ENCODE data around the gene PSMG3.

DNA sequence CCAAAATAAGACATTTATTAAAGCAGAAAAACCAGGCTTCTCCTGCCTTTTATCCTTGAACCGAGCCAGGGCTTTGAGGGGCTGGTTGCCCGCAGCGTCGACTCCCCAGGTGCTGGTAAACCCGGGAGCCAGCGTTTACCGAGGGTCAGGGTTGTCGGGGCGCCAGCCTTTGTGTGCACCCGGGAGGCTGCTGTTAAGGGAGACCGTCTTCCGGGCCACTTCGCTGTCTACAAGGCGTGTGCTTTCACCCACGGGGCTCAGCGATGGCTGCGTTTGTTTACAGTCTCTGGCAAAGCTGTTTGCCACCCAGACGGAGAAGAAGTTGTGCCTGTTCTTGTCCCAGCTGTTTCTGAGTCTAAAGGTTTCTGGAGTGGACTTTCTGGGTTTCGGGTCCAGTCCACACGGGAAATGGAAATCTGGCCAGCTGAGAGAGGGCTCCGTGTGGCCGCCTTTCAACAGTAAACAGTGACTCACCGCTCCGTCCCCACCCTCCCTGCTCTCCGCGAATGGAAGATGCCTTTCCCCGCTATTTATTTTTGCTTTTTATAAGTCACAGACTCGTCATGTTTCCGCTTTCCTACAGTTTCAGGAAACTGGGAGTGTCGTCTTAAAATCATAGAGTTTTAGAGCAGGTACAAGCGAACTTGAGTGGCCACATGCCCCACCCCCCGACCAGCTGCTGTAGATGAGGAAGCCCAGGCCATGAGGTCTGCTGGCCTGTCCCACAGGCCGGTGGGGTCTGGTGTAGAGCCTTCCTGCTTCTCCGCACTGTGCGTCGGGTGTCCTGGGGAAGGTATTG is 37.2 kb downstream of the PSMG3 start:
- TF ChIP-seq ZNF555 (tag by site-specific recombination; conservative IDR thresholded peaks at IDR 0.05), result no peak
- TF ChIP-seq, protein P1, sequence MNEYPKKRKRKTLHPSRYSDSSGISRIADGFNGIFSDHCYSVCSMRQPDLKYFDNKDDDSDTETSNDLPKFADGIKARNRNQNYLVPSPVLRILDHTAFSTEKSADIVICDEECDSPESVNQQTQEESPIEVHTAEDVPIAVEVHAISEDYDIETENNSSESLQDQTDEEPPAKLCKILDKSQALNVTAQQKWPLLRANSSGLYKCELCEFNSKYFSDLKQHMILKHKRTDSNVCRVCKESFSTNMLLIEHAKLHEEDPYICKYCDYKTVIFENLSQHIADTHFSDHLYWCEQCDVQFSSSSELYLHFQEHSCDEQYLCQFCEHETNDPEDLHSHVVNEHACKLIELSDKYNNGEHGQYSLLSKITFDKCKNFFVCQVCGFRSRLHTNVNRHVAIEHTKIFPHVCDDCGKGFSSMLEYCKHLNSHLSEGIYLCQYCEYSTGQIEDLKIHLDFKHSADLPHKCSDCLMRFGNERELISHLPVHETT (tag by site-specific recombination; IDR thresholded peaks at IDR 0.05), result no peak
- no peak for TF ChIP-seq YY1 (tag by site-specific recombination; IDR thresholded peaks at IDR 0.05)
- TF ChIP-seq ZNF138 (tag by site-specific recombination; IDR thresholded peaks at IDR 0.05; ENCODE audit: borderline replicate concordance), result no peak
- TF ChIP-seq ZSCAN30 (tag by site-specific recombination; IDR thresholded peaks at IDR 0.05), result no peak
- TF ChIP-seq, protein P2, sequence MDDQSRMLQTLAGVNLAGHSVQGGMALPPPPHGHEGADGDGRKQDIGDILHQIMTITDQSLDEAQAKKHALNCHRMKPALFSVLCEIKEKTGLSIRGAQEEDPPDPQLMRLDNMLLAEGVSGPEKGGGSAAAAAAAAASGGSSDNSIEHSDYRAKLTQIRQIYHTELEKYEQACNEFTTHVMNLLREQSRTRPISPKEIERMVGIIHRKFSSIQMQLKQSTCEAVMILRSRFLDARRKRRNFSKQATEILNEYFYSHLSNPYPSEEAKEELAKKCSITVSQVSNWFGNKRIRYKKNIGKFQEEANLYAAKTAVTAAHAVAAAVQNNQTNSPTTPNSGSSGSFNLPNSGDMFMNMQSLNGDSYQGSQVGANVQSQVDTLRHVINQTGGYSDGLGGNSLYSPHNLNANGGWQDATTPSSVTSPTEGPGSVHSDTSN (CRISPR knock-in tag; IDR thresholded peaks at IDR 0.05), result no peak
- TF ChIP-seq, protein P3, sequence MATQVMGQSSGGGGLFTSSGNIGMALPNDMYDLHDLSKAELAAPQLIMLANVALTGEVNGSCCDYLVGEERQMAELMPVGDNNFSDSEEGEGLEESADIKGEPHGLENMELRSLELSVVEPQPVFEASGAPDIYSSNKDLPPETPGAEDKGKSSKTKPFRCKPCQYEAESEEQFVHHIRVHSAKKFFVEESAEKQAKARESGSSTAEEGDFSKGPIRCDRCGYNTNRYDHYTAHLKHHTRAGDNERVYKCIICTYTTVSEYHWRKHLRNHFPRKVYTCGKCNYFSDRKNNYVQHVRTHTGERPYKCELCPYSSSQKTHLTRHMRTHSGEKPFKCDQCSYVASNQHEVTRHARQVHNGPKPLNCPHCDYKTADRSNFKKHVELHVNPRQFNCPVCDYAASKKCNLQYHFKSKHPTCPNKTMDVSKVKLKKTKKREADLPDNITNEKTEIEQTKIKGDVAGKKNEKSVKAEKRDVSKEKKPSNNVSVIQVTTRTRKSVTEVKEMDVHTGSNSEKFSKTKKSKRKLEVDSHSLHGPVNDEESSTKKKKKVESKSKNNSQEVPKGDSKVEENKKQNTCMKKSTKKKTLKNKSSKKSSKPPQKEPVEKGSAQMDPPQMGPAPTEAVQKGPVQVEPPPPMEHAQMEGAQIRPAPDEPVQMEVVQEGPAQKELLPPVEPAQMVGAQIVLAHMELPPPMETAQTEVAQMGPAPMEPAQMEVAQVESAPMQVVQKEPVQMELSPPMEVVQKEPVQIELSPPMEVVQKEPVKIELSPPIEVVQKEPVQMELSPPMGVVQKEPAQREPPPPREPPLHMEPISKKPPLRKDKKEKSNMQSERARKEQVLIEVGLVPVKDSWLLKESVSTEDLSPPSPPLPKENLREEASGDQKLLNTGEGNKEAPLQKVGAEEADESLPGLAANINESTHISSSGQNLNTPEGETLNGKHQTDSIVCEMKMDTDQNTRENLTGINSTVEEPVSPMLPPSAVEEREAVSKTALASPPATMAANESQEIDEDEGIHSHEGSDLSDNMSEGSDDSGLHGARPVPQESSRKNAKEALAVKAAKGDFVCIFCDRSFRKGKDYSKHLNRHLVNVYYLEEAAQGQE (tag by site-specific recombination; IDR thresholded peaks at IDR 0.05), result no peak
- TF ChIP-seq ZNF768 (tag by site-specific recombination; IDR thresholded peaks at IDR 0.05), result no peak
- TF ChIP-seq, protein P4, sequence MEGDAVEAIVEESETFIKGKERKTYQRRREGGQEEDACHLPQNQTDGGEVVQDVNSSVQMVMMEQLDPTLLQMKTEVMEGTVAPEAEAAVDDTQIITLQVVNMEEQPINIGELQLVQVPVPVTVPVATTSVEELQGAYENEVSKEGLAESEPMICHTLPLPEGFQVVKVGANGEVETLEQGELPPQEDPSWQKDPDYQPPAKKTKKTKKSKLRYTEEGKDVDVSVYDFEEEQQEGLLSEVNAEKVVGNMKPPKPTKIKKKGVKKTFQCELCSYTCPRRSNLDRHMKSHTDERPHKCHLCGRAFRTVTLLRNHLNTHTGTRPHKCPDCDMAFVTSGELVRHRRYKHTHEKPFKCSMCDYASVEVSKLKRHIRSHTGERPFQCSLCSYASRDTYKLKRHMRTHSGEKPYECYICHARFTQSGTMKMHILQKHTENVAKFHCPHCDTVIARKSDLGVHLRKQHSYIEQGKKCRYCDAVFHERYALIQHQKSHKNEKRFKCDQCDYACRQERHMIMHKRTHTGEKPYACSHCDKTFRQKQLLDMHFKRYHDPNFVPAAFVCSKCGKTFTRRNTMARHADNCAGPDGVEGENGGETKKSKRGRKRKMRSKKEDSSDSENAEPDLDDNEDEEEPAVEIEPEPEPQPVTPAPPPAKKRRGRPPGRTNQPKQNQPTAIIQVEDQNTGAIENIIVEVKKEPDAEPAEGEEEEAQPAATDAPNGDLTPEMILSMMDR (tag by site-specific recombination; IDR thresholded peaks at IDR 0.05), result no peak
- no peak for TF ChIP-seq GLIS2 (tag by site-specific recombination; IDR thresholded peaks at IDR 0.05)
- TF ChIP-seq ZBTB17 (tag by site-specific recombination; IDR thresholded peaks at IDR 0.05), result no peak
- TF ChIP-seq ZNF174 (tag by site-specific recombination; IDR thresholded peaks at IDR 0.05), result no peak

Measured in HEK293 (cell line).